HepG2 (cell line): ENCODE measurements around the gene BIRC6. TPM values are rescaled to one million over a fixed set of nuclear protein-coding genes. Genes with fewer than 3 reads are reported as not detected.

ENCODE experiments used
- DMTF1 ChIP-seq: sonication (generic); formaldehyde crosslinking; IDR thresholded peaks from 2 replicates; pipeline ENCODE4 v1.4.0; 2020; ENCODE audit warnings: mild to moderate bottlenecking, missing genetic modification reagents
- DNMT1 ChIP-seq: sonication (generic); formaldehyde crosslinking; IDR thresholded peaks from 2 replicates; pipeline ENCODE4 v1.5.1; 2020; ENCODE audit warnings: mild to moderate bottlenecking, missing genetic modification reagents
- HCFC1 ChIP-seq: fragments of 150-350 bp; IDR thresholded peaks from 2 replicates; pipeline ENCODE4 v1.6.1; 2014; ENCODE audit warnings: low read depth, low read length
- HIVEP1 ChIP-seq: sonication (generic); formaldehyde crosslinking; IDR thresholded peaks from 2 replicates; pipeline ENCODE4 v1.4.0; 2020; ENCODE audit warnings: mild to moderate bottlenecking, missing genetic modification reagents
- NFIB ChIP-seq: sonication (generic); formaldehyde crosslinking; IDR thresholded peaks from 2 replicates; pipeline ENCODE4 v1.9.0; 2021; ENCODE audit warnings: missing genetic modification reagents, mild to moderate bottlenecking, borderline replicate concordance
- PBX2 ChIP-seq: IDR thresholded peaks from 2 replicates; pipeline ENCODE4 v1.6.1; 2016; ENCODE audit warnings: control low read depth
- SATB2 ChIP-seq: sonication (generic); formaldehyde crosslinking; IDR thresholded peaks from 2 replicates; pipeline ENCODE4 v1.5.0; 2020; ENCODE audit warnings: missing genetic modification reagents
- ZC3H4 ChIP-seq: sonication (generic); formaldehyde crosslinking; IDR thresholded peaks from 2 replicates; pipeline ENCODE4 v1.4.0; 2020; ENCODE audit warnings: missing genetic modification reagents, borderline replicate concordance
- ZMYM4 ChIP-seq: sonication (generic); formaldehyde crosslinking; IDR thresholded peaks from 2 replicates; pipeline ENCODE4 v1.8.1; 2023; ENCODE audit warnings: mild to moderate bottlenecking, missing genetic modification reagents
- ZNF589 ChIP-seq: sonication (generic); formaldehyde crosslinking; conservative IDR thresholded peaks from 2 replicates; pipeline ENCODE4 v1.8.0; 2022; ENCODE audit warnings: mild to moderate bottlenecking, moderate library complexity, missing genetic modification reagents
- ZSCAN12 ChIP-seq: sonication (generic); formaldehyde crosslinking; IDR thresholded peaks from 2 replicates; pipeline ENCODE4 v1.9.0; 2021; ENCODE audit warnings: mild to moderate bottlenecking, missing genetic modification reagents
- polyA plus RNA-seq, 8 experiments: library from polyadenylated mRNA; depleted of rRNA in 3 of 8; stranded (reverse) in 7 of 8; unstranded in 1 of 8; fragments of >200 nt; fragmentation: Illumina TruSeq in 4 of 8; extraction: Trizol in 4 of 8; gene quantifications; 2 replicates each; pipeline versions ENCODE4 v1.2.1 to v1.2.3, GENCODE V29; 2011 to 2016; ENCODE audit warnings: low read depth in 4 of 8, missing spikeins in 1 of 8, mixed read lengths in 1 of 8; ENCODE audit not compliant: insufficient read depth in 1 of 8
- total RNA-seq, 5 experiments: library from RNA; depleted of rRNA; stranded (reverse); fragments of >200 nt; fragmentation: Illumina TruSeq; extraction: Trizol; gene quantifications; 2 replicates each; pipeline ENCODE4 v1.2.3, GENCODE V29; 2016; ENCODE audit warnings: low read depth in 1 of 5
- TF ChIP-seq, protein P1 (sequence below): sonication (generic); formaldehyde crosslinking; IDR thresholded peaks from 2 replicates; pipeline ENCODE4 v1.5.0; 2020; ENCODE audit warnings: mild to moderate bottlenecking, missing genetic modification reagents, borderline replicate concordance
- TF ChIP-seq, protein P2 (sequence below): sonication (generic); formaldehyde crosslinking; IDR thresholded peaks from 2 replicates; pipeline ENCODE4 v1.8.1; 2023; ENCODE audit warnings: missing genetic modification reagents, inconsistent platforms, borderline replicate concordance
- TF ChIP-seq, protein P3 (sequence below): sonication (generic); formaldehyde crosslinking; IDR thresholded peaks from 2 replicates; pipeline ENCODE4 v1.4.0; 2020; ENCODE audit warnings: low read depth, mild to moderate bottlenecking, missing genetic modification reagents
- TF ChIP-seq, protein P4 (sequence below): sonication (generic); formaldehyde crosslinking; conservative IDR thresholded peaks from 2 replicates; pipeline ENCODE4 v1.8.0; 2022; ENCODE audit warnings: missing genetic modification reagents
- TF ChIP-seq, protein P5 (sequence below): sonication (generic); formaldehyde crosslinking; IDR thresholded peaks from 2 replicates; pipeline ENCODE4 v1.5.1; 2020; ENCODE audit warnings: missing genetic modification reagents, mild to moderate bottlenecking, borderline replicate concordance

BIRC6 gene
- total and polyA plus RNA-seq, 2 of the 13 experiments (the other 11 are each of a cell fraction or from before 2014, with no cell fraction given) = 65.6 to 120 TPM

GRCh38 chr2:32357318-32358110 is 691 bp downstream of the BIRC6 start (continued):
- TF ChIP-seq HIVEP1 (CRISPR knock-in tag) = no peak
- TF ChIP-seq ZMYM4 = no peak
- TF ChIP-seq, protein P1, sequence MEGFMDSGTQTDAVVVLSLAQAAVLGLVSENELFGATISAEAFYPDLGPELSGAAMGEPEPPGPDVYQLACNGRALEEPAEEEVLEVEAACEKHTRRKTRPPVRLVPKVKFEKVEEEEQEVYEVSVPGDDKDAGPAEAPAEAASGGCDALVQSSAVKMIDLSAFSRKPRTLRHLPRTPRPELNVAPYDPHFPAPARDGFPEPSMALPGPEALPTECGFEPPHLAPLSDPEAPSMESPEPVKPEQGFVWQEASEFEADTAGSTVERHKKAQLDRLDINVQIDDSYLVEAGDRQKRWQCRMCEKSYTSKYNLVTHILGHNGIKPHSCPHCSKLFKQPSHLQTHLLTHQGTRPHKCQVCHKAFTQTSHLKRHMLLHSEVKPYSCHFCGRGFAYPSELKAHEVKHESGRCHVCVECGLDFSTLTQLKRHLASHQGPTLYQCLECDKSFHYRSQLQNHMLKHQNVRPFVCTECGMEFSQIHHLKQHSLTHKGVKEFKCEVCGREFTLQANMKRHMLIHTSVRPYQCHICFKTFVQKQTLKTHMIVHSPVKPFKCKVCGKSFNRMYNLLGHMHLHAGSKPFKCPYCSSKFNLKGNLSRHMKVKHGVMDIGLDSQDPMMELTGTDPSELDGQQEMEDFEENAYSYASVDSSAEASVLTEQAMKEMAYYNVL (CRISPR knock-in tag) = no peak
- TF ChIP-seq, protein P2, sequence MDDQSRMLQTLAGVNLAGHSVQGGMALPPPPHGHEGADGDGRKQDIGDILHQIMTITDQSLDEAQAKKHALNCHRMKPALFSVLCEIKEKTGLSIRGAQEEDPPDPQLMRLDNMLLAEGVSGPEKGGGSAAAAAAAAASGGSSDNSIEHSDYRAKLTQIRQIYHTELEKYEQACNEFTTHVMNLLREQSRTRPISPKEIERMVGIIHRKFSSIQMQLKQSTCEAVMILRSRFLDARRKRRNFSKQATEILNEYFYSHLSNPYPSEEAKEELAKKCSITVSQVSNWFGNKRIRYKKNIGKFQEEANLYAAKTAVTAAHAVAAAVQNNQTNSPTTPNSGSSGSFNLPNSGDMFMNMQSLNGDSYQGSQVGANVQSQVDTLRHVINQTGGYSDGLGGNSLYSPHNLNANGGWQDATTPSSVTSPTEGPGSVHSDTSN = no peak; the same call in 1 of the 2 replicates
- no peak for TF ChIP-seq ZC3H4 (CRISPR knock-in tag)
- no peak for TF ChIP-seq DMTF1
- TF ChIP-seq, protein P3, sequence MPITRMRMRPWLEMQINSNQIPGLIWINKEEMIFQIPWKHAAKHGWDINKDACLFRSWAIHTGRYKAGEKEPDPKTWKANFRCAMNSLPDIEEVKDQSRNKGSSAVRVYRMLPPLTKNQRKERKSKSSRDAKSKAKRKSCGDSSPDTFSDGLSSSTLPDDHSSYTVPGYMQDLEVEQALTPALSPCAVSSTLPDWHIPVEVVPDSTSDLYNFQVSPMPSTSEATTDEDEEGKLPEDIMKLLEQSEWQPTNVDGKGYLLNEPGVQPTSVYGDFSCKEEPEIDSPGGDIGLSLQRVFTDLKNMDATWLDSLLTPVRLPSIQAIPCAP (CRISPR knock-in tag) = no peak; the same call in 1 of the 2 replicates
- TF ChIP-seq, protein P4, sequence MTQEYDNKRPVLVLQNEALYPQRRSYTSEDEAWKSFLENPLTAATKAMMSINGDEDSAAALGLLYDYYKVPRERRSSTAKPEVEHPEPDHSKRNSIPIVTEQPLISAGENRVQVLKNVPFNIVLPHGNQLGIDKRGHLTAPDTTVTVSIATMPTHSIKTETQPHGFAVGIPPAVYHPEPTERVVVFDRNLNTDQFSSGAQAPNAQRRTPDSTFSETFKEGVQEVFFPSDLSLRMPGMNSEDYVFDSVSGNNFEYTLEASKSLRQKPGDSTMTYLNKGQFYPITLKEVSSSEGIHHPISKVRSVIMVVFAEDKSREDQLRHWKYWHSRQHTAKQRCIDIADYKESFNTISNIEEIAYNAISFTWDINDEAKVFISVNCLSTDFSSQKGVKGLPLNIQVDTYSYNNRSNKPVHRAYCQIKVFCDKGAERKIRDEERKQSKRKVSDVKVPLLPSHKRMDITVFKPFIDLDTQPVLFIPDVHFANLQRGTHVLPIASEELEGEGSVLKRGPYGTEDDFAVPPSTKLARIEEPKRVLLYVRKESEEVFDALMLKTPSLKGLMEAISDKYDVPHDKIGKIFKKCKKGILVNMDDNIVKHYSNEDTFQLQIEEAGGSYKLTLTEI = no peak
- no peak for TF ChIP-seq ZSCAN12 (CRISPR knock-in tag)
- peak; percentile 70; the same call in 1 of the 2 replicates for TF ChIP-seq SATB2 (CRISPR knock-in tag)
- TF ChIP-seq HCFC1 = no peak
- TF ChIP-seq, protein P5, sequence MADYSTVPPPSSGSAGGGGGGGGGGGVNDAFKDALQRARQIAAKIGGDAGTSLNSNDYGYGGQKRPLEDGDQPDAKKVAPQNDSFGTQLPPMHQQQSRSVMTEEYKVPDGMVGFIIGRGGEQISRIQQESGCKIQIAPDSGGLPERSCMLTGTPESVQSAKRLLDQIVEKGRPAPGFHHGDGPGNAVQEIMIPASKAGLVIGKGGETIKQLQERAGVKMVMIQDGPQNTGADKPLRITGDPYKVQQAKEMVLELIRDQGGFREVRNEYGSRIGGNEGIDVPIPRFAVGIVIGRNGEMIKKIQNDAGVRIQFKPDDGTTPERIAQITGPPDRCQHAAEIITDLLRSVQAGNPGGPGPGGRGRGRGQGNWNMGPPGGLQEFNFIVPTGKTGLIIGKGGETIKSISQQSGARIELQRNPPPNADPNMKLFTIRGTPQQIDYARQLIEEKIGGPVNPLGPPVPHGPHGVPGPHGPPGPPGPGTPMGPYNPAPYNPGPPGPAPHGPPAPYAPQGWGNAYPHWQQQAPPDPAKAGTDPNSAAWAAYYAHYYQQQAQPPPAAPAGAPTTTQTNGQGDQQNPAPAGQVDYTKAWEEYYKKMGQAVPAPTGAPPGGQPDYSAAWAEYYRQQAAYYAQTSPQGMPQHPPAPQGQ (CRISPR knock-in tag) = no peak
- no peak for TF ChIP-seq DNMT1
- TF ChIP-seq PBX2 = no peak
- no peak; the same call in 1 of the 2 replicates for TF ChIP-seq ZNF589 (CRISPR knock-in tag)
- TF ChIP-seq NFIB = no peak
